Dendritic cell treated with granulocyte-macrophage colony-stimulating factor and Interleukin-4, amounts not matched to agents 40 ng/mL and 50 ng/mL, for 4 days (primary cell): ENCODE results near the gene SLC9B2.

ENCODE experiments used
- H3K27ac Mint-ChIP-seq: one replicate; pipeline ENCODE4 v1.8.0; 2022; ENCODE audit warnings: mild to moderate bottlenecking, mixed read lengths
- H3K27me3 Mint-ChIP-seq: one replicate; pipeline ENCODE4 v1.8.0; 2022; ENCODE audit warnings: mild to moderate bottlenecking, mixed read lengths
- H3K36me3 Mint-ChIP-seq: one replicate; pipeline ENCODE4 v1.8.0; 2022; ENCODE audit warnings: low read depth, mixed read lengths
- H3K4me1 Mint-ChIP-seq: one replicate; pipeline ENCODE4 v1.8.0; 2022; ENCODE audit warnings: low read depth, mixed read lengths
- H3K4me3 Mint-ChIP-seq: one replicate; pipeline ENCODE4 v1.8.0; 2022; ENCODE audit warnings: mild to moderate bottlenecking, moderate library complexity, mixed read lengths
- H3K9me3 Mint-ChIP-seq: one replicate; pipeline ENCODE4 v1.8.0; 2022; ENCODE audit warnings: mixed read lengths
- intact Hi-C: fragments of 100-400 bp; cut with micrococcal nuclease; formaldehyde crosslinking; loops from one replicate; pipeline ENCODE4 v1.15.0; 2022

The SLC9B2 gene

GRCh38 chr4:103060453-103061148, 16.0 kb downstream of the SLC9B2 start:
- H3K4me3 Mint-ChIP-seq: no peak overlapping the region
- H3K9me3 Mint-ChIP-seq: no peaks in the 10 kb centered on the region
- no peaks in the 10 kb centered on the region for H3K36me3 Mint-ChIP-seq
- no peak overlapping the region for H3K27ac Mint-ChIP-seq
- no peaks in the 10 kb centered on the region for H3K27me3 Mint-ChIP-seq
- intact Hi-C loops: no loop called here
- H3K4me1 Mint-ChIP-seq: peaks cover 5% of the 10 kb centered on the region

GRCh38 chr4:103054030-103054429, 22.5 kb downstream of the SLC9B2 start:
- Mint-ChIP-seq H3K4me3 (no peak overlapping the region), H3K27ac (no peak overlapping the region), H3K9me3 (no peaks in the 10 kb centered on the region), H3K36me3 (no peaks in the 10 kb centered on the region), H3K27me3 (no peaks in the 10 kb centered on the region), H3K4me1 (peaks cover 5% of the 10 kb centered on the region)
- intact Hi-C loops: no loop called here

- no peak overlapping the region for H3K27ac Mint-ChIP-seq
- no peaks in the 10 kb centered on the region for H3K9me3 Mint-ChIP-seq
- no peaks in the 10 kb centered on the region for H3K27me3 Mint-ChIP-seq
- no peaks in the 10 kb centered on the region for H3K36me3 Mint-ChIP-seq
- H3K4me3 Mint-ChIP-seq: no peak overlapping the region
- intact Hi-C loops: no loop called here
- peaks cover 5% of the 10 kb centered on the region for H3K4me1 Mint-ChIP-seq
Observed at GRCh38 chr4:103052779-103053178, 23.8 kb downstream of the SLC9B2 start.

GRCh38 chr4:103052145-103052544, 24.4 kb downstream of the SLC9B2 start:
- Mint-ChIP-seq H3K4me3 (no peak overlapping the region), H3K4me1 (peaks cover 5% of the 10 kb centered on the region), H3K27me3 (no peaks in the 10 kb centered on the region), H3K9me3 (no peaks in the 10 kb centered on the region), H3K27ac (no peak overlapping the region), H3K36me3 (no peaks in the 10 kb centered on the region)
- intact Hi-C loops: no loop called here

GRCh38 chr4:103050736-103051436, 25.7 kb downstream of the SLC9B2 start:
- Mint-ChIP-seq H3K4me3 (no peak overlapping the region), H3K36me3 (no peaks in the 10 kb centered on the region), H3K27me3 (no peaks in the 10 kb centered on the region), H3K4me1 (peaks cover 5% of the 10 kb centered on the region), H3K9me3 (no peaks in the 10 kb centered on the region), H3K27ac (no peak overlapping the region)
- intact Hi-C loops: no loop called here

- H3K4me3 Mint-ChIP-seq: no peak overlapping the region
- H3K27me3 Mint-ChIP-seq: no peaks in the 10 kb centered on the region
- H3K36me3 Mint-ChIP-seq: no peaks in the 10 kb centered on the region
- no peak overlapping the region for H3K27ac Mint-ChIP-seq
- H3K9me3 Mint-ChIP-seq: no peaks in the 10 kb centered on the region
- intact Hi-C loops: loop anchor here (5.0 kb wide), 1 partner anchor 46 kb away; no protein-coding TSS in a partner anchor
- H3K4me1 Mint-ChIP-seq: no peaks in the 10 kb centered on the region
Observed at GRCh38 chr4:103046416-103047290, 29.9 kb downstream of the SLC9B2 start.

- H3K9me3 Mint-ChIP-seq: no peaks in the 10 kb centered on the region
- intact Hi-C loops: no loop called here
- H3K36me3 Mint-ChIP-seq: no peaks in the 10 kb centered on the region
- no peak overlapping the region for H3K4me3 Mint-ChIP-seq
- H3K4me1 Mint-ChIP-seq: no peaks in the 10 kb centered on the region
- no peaks in the 10 kb centered on the region for H3K27me3 Mint-ChIP-seq
- no peak overlapping the region for H3K27ac Mint-ChIP-seq
Observed at GRCh38 chr4:103044183-103044582, 32.4 kb downstream of the SLC9B2 start.

GRCh38 chr4:103036169-103036568, 40.4 kb downstream of the SLC9B2 start:
- H3K36me3 Mint-ChIP-seq: no peaks in the 10 kb centered on the region
- intact Hi-C loops: no loop called here
- no peaks in the 10 kb centered on the region for H3K27me3 Mint-ChIP-seq
- no peaks in the 10 kb centered on the region for H3K4me1 Mint-ChIP-seq
- H3K27ac Mint-ChIP-seq: no peak overlapping the region
- H3K9me3 Mint-ChIP-seq: no peaks in the 10 kb centered on the region
- no peak overlapping the region for H3K4me3 Mint-ChIP-seq

GRCh38 chr4:103032574-103032973, 44.0 kb downstream of the SLC9B2 start:
- no peaks in the 10 kb centered on the region for H3K4me1 Mint-ChIP-seq
- no peaks in the 10 kb centered on the region for H3K9me3 Mint-ChIP-seq
- H3K36me3 Mint-ChIP-seq: no peaks in the 10 kb centered on the region
- H3K27ac Mint-ChIP-seq: no peak overlapping the region
- no peaks in the 10 kb centered on the region for H3K27me3 Mint-ChIP-seq
- intact Hi-C loops: no loop called here
- H3K4me3 Mint-ChIP-seq: no peak overlapping the region

GRCh38 chr4:103030791-103031190, 45.8 kb downstream of the SLC9B2 start:
- H3K9me3 Mint-ChIP-seq: no peaks in the 10 kb centered on the region
- intact Hi-C loops: no loop called here
- no peaks in the 10 kb centered on the region for H3K4me1 Mint-ChIP-seq
- no peaks in the 10 kb centered on the region for H3K36me3 Mint-ChIP-seq
- H3K4me3 Mint-ChIP-seq: no peak overlapping the region
- H3K27me3 Mint-ChIP-seq: no peaks in the 10 kb centered on the region
- H3K27ac Mint-ChIP-seq: no peak overlapping the region

GRCh38 chr4:103029300-103029699, 47.3 kb downstream of the SLC9B2 start:
- Mint-ChIP-seq H3K4me1 (no peaks in the 10 kb centered on the region), H3K4me3 (no peak overlapping the region), H3K36me3 (no peaks in the 10 kb centered on the region), H3K27me3 (no peaks in the 10 kb centered on the region), H3K27ac (no peak overlapping the region), H3K9me3 (no peaks in the 10 kb centered on the region)
- intact Hi-C loops: no loop called here

GRCh38 chr4:103026868-103027267, 49.7 kb downstream of the SLC9B2 start:
- Mint-ChIP-seq H3K4me1 (no peaks in the 10 kb centered on the region), H3K27ac (no peak overlapping the region), H3K36me3 (no peaks in the 10 kb centered on the region), H3K9me3 (no peaks in the 10 kb centered on the region), H3K27me3 (no peaks in the 10 kb centered on the region), H3K4me3 (no peak overlapping the region)
- intact Hi-C loops: no loop called here

- H3K9me3 Mint-ChIP-seq: no peaks in the 10 kb centered on the region
- H3K27ac Mint-ChIP-seq: no peak overlapping the region
Observed at GRCh38 chr4:103024996-103025395, 51.6 kb downstream of the SLC9B2 start.

GRCh38 chr4:103021120-103021519, 55.4 kb downstream of the SLC9B2 start:
- intact Hi-C loops: no loop called here
- H3K27me3 Mint-ChIP-seq: no peaks in the 10 kb centered on the region
- no peaks in the 10 kb centered on the region for H3K9me3 Mint-ChIP-seq
- H3K36me3 Mint-ChIP-seq: no peaks in the 10 kb centered on the region
- peaks cover 18% of the 10 kb centered on the region for H3K4me1 Mint-ChIP-seq
- no peak overlapping the region for H3K27ac Mint-ChIP-seq
- no peak overlapping the region for H3K4me3 Mint-ChIP-seq

More at GRCh38 chr4:103024996-103025395, 51.6 kb downstream of the SLC9B2 start:
- intact Hi-C loops: no loop called here
- H3K4me1 Mint-ChIP-seq: peaks cover 2% of the 10 kb centered on the region
- no peak overlapping the region for H3K4me3 Mint-ChIP-seq
- no peaks in the 10 kb centered on the region for H3K27me3 Mint-ChIP-seq
- no peaks in the 10 kb centered on the region for H3K36me3 Mint-ChIP-seq
